Stimulated activated CD4-positive, alpha-beta T cell treated with anti-CD3 and anti-CD28 coated beads, Interleukin-12 subunit alpha, Interleukin-12 subunit beta, amount 100 ng/mL, for 48 hours (primary cell): ENCODE data around the gene MAX.
"Not testable (repeated sequence)": the region's sequence is repeated elsewhere in the genome, so short reads cannot be mapped to it uniquely, and the experiment has no call there.

Experiments
- DNase-seq, 3 donors: peaks; one replicate each; pipeline ENCODE4 v3.0.0-alpha.2; 2020; ENCODE audit warnings: low read depth in 2 of 3, low spot score in 1 of 3

MAX gene

GRCh38 chr14:65106316-65106715, 4.0 kb upstream of the MAX start:
- no peak for DNase-seq

DNA sequence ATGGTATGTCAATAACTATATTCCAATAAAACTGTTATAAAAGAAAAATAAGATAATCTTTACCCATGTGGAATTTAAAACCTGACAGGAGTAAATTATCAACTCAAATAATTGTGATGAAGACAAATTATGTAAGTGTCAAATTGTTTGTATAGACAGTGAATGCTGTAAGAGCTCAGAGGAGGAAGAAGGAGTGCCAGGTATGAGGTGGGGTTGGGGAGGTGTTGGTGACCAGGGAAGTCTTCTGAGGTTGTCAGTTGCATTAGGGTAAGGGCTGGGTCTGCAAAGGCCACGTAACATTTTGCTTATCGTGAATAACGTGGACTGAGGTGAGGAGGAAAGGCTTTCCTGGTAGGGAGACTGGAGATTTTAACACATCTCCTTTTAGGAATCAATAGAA, 2.5 kb upstream of the MAX start:
- no peak for DNase-seq

DNA sequence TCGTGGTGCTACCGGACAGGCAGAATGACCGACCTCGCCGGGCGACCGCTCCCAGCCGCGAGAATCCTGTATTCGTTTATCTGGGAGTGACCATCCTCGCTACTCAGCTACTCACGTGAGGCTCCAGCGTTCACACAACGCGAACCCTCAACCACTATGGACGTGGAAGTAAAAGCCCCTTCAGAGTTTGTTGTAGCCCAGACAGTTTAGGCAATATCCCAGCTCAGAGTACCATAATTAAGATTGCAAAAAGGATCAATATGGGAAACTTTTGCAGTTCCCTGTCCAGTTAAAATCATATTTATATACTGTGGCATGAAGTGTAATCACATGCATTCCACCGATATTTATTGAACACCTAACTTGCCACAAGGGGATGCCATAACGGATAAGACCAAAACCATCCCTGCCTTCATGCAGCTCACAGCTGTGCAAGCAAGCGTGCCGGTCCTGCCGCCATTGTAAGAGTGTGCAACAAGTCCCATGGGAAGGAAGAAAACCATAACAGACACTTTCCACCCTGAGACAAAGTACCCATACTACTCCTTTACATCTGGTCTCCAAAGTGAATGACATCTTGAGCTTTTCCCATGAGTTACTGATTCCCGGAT, 938 bp upstream of the MAX start:
- no peak for DNase-seq

DNA sequence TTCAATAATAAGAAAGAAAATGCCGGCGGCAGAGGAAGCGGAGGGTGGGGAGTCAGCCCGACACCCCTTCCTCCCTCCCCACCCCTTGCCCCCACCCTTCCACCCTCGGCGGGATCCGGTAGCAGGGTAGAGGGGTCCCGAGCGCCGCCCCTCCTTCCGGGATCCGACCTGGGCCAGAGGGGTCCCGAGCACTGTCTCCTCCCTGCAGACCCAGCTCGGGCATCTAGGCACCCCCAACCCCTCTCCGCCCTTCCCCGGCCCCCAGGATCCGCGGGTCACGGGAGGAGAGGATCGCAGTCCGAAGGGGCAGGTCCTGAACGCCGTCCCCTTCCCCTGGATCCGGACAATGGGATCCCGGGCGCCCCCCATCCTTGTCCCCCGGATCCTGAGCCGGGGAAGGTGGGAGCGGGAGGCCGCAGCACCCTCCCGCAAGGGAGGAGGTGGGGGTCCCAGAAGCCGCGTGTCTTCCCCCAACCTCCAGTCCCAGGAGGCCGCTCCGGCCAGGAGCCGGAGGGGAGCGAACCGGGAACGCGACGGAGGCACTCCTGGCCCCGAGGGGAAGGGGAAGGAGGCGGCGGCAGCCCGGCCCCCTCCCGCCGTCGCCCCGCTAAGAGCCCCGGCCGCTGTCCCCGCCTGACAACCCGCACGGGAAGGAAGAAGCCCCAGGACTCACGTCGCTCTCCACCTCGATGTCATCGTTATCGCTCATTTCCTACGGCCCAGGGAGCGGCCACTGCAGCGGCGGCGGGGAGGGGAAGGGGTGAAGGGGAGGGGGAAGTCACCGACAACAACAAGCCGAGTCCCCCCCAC, 481 bp downstream of the MAX start:
- DNase-seq: peak in 2 of 3 donors; percentile 5 to 6

DNA sequence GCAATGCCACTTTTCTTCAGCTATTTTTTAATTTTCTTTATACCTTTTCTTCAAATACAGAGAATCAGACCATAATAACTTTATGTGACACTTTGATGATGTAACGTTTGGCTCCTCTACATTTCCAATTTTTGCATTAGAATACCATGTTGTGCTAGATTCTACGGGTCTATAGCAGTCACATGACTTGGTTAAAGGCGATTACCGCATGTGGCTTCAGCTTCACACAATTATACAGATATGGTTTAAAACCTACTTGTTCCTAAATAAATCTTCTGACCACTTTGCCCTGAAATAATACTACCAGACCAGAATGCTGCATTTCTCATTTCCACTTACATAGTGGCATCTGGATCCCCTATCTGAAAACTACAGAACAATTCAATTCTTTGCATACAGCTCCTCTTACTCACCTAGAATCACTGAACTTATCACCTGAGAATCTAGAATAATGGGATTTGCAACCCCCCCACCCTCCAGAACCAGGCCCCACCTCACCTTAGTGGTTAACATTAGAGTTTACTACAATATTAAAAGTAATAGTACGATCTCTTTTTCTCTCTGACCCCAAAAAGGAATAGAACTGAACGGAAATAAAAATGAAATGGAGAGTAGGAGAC, 1.3 kb downstream of the MAX start:
- no peak for DNase-seq

DNA sequence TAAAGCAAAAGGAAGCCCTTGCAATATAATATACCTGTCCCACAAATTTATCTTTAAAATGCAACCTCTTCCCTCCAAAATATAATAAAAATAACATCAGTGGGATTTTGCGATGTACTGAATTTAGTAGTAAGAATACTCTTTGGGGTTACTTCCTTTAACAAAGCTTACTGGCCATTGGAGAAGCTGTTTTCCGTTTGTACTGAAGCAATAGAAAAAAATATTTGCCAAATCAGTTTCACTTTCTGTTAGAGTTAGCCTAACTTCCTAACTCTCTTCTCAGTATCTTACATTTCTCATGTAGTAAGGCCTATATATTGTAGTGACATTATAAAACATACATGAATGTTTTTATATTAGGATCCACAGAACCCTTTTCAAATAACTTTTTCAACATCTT, 3.7 kb downstream of the MAX start:
- no peak for DNase-seq

DNA sequence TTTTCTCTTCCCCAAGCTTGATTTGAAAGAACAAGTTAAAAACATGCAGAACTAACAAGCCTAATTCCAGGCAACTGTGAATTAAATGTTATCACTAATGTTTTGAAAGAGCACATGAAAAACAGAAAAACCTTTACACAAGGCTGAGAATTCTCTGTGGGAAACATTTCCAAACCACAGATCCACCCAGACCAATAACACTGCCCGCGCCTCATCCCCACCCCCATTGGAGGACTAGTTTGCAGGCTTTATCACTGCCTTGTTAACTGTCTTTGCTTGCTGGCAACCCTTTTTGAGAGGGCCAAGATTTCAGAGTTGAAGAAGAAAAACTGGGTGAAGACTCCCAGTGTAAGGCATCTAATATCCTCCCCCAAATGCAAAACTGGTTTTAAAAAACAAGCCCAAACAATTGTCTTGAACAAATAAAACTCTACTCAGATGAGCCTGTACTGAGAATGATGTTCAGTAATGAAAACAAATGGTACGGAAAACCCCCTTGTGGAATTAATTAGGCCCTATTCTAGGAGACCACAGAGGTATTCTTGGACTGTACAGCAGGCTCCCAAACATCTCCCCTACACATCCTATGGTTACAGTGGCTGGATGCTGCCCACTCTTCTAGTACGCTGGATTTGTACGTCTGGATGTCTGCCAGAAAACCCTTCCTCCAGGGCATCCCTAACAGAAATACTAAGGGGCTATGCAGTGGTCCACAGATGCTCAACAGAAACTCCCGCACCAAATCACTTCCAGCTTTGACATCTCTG, 5.8 kb downstream of the MAX start:
- peak in 1 of 3 donors; percentile 13 for DNase-seq

DNA sequence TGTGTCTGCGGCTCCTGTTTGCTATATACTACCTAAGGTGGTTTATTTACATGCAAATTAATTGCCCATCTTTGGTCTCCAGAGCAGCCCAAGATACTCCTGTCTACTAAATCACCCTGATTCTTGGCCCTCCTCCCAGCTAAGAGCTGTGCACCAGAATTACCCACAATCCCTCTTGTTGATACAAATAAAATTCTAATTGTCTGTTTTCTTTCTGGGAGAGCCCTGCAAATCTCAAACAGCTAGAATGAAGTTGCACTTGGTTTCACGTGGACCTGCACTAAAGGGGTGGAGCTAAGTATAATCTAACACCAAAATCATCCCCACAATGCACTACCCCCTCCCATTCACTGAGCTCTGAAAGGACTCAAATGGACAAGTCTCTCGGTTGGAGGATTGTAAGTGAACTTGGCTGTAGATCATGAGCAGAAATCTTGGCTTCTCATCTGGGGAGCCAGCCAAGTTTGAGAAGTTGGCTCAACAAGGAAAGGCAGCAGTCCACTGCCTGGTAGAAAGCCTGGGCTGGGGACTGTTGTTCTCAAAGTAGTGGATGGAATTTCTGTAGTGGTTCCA, 6.6 kb downstream of the MAX start:
- DNase-seq: no peak

DNA sequence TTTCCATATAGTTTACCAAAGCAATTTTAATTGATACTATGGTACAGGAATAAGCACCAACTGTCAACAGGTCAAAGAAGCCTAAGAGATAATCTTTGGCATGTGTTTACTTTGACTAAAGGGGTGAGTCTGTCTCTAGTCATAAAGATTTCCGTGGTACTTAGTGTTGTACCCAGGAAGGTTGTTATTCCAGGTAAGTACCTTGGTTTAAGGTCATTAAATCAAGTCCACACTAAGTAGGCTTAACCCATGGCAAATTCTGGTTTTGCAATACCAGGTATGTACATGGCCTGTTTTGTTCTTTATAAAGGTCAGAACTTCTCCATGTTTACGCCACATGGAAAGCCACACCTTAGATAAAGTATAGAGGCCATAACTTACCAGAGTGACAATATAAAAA, 10.0 kb downstream of the MAX start:
- no peak for DNase-seq

- DNase-seq: not testable (repeated sequence)
Measured at GRCh38 chr14:65087835-65088234, 14.5 kb downstream of the MAX start.

GRCh38 chr14:65086686-65087085, 15.6 kb downstream of the MAX start:
- not testable (repeated sequence) for DNase-seq

GRCh38 chr14:65084554-65085505, 17.5 kb downstream of the MAX start:
- no peak for DNase-seq

GRCh38 chr14:65082930-65083329, 19.4 kb downstream of the MAX start:
- no peak for DNase-seq

DNA sequence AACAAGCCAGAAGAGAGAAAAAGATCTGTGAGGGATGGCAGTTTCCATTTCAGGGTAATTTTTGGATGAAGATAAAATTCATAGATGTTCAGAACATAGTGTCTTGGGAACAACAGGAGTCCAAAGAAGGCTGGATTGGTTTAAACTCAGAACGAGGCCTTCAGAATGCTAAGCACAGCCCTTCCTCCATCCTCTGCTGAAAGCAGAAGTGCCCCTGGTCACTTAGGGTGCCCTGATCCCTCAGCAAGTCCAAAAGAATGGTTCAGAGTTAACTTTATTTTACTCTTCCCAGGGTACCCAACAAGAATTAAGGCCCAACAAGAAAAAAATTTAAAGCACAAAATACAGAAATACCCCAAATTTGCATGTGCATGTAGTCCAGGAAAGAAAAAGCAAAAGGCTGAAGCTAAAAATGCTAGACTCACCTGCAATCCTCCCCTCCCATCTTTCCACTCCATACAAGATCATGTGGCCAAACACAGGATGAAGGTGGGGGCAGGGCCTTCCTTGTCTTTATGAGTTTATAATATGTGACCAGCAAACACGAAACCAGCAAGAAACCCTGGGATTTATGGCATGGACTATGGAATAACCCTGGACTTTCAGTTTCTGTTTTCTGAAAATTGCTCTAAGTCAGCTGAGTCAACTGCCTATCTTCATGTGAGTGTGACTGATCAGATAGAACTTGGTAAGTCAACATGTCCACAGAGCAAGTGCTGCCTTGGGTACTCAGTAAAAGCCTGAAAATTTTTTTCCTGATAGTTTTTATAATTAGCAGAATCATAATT, 21.2 kb downstream of the MAX start:
- DNase-seq: no peak

DNA sequence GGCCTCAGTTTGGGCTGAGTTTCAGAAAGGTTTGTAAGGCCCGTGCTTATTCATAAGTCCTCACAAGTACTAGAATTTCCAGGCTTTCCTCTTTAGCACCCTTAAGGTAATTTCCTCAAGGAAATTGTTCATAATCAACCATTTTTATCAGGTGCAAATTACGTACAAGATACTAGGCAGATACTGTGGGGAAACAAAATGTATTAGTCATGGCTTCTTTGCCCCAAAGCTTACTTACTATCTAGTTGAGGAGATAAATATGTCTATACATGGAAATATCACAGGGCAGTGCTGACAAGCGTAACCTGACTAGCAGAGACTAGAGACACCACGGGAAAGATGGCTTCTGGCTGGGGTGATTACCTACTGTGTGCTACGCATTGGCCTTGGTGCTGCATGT, 22.5 kb downstream of the MAX start:
- no peak for DNase-seq

- no peak for DNase-seq
Measured at GRCh38 chr14:65079201-65079600, 23.1 kb downstream of the MAX start.

DNA sequence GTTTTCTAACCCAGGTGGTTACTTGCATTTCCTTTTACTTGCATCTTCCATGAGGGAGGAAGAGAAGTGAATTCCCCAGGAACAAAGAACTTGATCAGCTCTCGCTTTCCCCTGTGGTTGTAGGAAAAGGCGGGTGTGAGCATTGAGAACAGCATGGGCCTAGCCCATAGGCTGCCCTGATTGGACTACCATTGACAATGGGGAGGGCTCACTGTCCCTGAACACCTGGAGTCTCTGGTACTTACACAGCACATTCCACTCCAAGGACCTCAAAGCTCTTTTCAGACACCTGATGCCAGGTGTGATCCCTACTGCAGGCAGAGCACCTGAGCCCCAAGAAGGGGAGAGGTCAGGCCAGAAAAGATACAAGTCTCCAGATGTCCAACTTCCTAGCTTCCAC, 25.0 kb downstream of the MAX start:
- DNase-seq: no peak

DNA sequence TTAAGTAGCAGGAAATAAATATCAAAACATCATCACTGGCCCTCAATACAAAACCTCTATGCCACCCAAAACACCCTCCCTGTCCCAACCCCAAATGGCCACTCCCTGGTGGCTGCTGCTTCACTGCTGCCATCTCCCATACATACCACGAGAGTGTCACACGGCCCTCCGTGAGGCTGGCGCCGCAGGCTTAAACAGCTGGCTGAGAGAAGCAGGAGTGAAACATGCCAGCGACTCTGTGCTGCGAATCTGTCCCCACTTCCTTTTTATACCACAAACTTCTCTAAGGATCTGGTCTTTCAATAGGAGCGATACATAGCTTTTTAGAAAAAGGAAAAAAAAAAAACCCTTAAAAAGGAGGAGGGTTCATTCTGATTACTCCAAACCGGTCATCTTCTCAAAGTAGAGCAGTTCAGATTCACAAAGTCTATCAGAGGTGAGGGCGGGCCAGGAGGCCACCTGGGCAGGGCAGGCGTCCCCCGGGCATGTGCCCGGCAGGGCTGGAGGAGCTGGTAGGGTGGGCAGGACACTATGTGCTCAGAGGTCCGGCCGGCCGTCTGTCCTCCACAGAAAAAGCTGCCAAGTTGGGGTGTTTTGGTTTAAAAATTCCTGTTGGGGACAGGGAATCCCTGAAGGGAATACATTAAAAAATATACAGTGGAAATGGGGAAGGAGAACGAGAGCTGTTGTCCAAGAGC, 26.5 kb downstream of the MAX start:
- DNase-seq: no peak
